HepG2 (cell line): ENCODE measurements around the gene CUL7. TPM values are rescaled to one million over a fixed set of nuclear protein-coding genes. Genes with fewer than 3 reads are reported as not detected.

Experiments used
- CBX1 ChIP-seq: IDR thresholded peaks from one replicate; pipeline ENCODE4 v1.6.1; 2016; ENCODE audit warnings: antibody characterized with exemption, low read depth
- GATAD2A ChIP-seq: IDR thresholded peaks from 2 replicates; pipeline ENCODE4 v1.6.1; 2016
- HHEX ChIP-seq: IDR thresholded peaks from 2 replicates; pipeline ENCODE4 v1.6.1; 2016; ENCODE audit warnings: control low read depth
- HNF4A ChIP-seq: sonication (generic); formaldehyde crosslinking; IDR thresholded peaks from 2 replicates; pipeline ENCODE4 v1.4.0; 2020; ENCODE audit warnings: missing genetic modification reagents
- ISX ChIP-seq: sonication (generic); formaldehyde crosslinking; conservative IDR thresholded peaks from 2 replicates; pipeline ENCODE4 v1.5.0; 2020; ENCODE audit warnings: missing genetic modification reagents
- KMT2A ChIP-seq: sonication (generic); formaldehyde crosslinking; IDR thresholded peaks from 2 replicates; pipeline ENCODE4 v1.4.0; 2020; ENCODE audit warnings: missing genetic modification reagents
- MXI1 ChIP-seq: IDR thresholded peaks from 3 replicates; pipeline ENCODE4 v1.6.1; 2012; ENCODE audit warnings: low read depth, low read length, inconsistent platforms, borderline replicate concordance
- NR2C2 ChIP-seq: sonication (generic); formaldehyde crosslinking; IDR thresholded peaks from 2 replicates; pipeline ENCODE4 v1.4.0; 2020; ENCODE audit warnings: missing genetic modification reagents, mild to moderate bottlenecking, moderate library complexity, borderline replicate concordance
- RNF2 ChIP-seq: fragments of 450-650 bp; conservative IDR thresholded peaks from 2 replicates; pipeline ENCODE4 v1.6.1; 2016; ENCODE audit warnings: low read depth
- SCMH1 ChIP-seq: sonication (generic); formaldehyde crosslinking; IDR thresholded peaks from 2 replicates; pipeline ENCODE4 v1.9.0; 2021; ENCODE audit warnings: missing genetic modification reagents, mild to moderate bottlenecking, borderline replicate concordance
- SMARCE1 ChIP-seq: fragments of 450-650 bp; IDR thresholded peaks from 2 replicates; pipeline ENCODE4 v1.6.1; 2017; ENCODE audit warnings: borderline replicate concordance
- SMC3 ChIP-seq: IDR thresholded peaks from 2 replicates; pipeline ENCODE4 v1.6.1; 2011; ENCODE audit warnings: low read length, improper control_type of control experiment
- STAG1 ChIP-seq: sonication (generic); formaldehyde crosslinking; IDR thresholded peaks from 2 replicates; pipeline ENCODE4 v1.4.0; 2020; ENCODE audit warnings: missing genetic modification reagents
- XRCC5 ChIP-seq: fragments of 200-400 bp; formaldehyde crosslinking; optimal IDR thresholded peaks from 2 replicates; pipeline ENCODE3; 2017; ENCODE audit warnings: mild to moderate bottlenecking, low read length
- ZBTB21 ChIP-seq: sonication (generic); formaldehyde crosslinking; IDR thresholded peaks from 2 replicates; pipeline ENCODE4 v1.4.0; 2020; ENCODE audit warnings: missing genetic modification reagents
- ZNF264 ChIP-seq: sonication (generic); formaldehyde crosslinking; IDR thresholded peaks from 2 replicates; pipeline ENCODE4 v1.4.0; 2020; ENCODE audit warnings: missing genetic modification reagents
- ZNF326 ChIP-seq: sonication (generic); formaldehyde crosslinking; IDR thresholded peaks from 2 replicates; pipeline ENCODE4 v1.4.0; 2020; ENCODE audit warnings: missing genetic modification reagents, borderline replicate concordance
- ZNF501 ChIP-seq: sonication (generic); formaldehyde crosslinking; IDR thresholded peaks from 2 replicates; pipeline ENCODE4 v1.5.1; 2020; ENCODE audit warnings: mild to moderate bottlenecking, moderate library complexity, missing genetic modification reagents
- ZNF543 ChIP-seq: sonication (generic); formaldehyde crosslinking; IDR thresholded peaks from 2 replicates; pipeline ENCODE4 v1.4.0; 2020; ENCODE audit warnings: mild to moderate bottlenecking, missing genetic modification reagents
- ZNF558 ChIP-seq: sonication (generic); formaldehyde crosslinking; IDR thresholded peaks from 2 replicates; pipeline ENCODE4 v1.9.0; 2022; ENCODE audit warnings: mild to moderate bottlenecking, missing genetic modification reagents, borderline replicate concordance
- ZNF816 ChIP-seq: sonication (generic); formaldehyde crosslinking; IDR thresholded peaks from 2 replicates; pipeline ENCODE4 v1.8.0; 2022; ENCODE audit warnings: missing genetic modification reagents, mild to moderate bottlenecking, borderline replicate concordance
- polyA plus RNA-seq, 8 experiments: library from polyadenylated mRNA; depleted of rRNA in 3 of 8; stranded (reverse) in 7 of 8; unstranded in 1 of 8; fragments of >200 nt; fragmentation: Illumina TruSeq in 4 of 8; extraction: Trizol in 4 of 8; gene quantifications; 2 replicates each; pipeline versions ENCODE4 v1.2.1 to v1.2.3, GENCODE V29; 2011 to 2016; ENCODE audit warnings: low read depth in 4 of 8, missing spikeins in 1 of 8, mixed read lengths in 1 of 8; ENCODE audit not compliant: insufficient read depth in 1 of 8
- total RNA-seq, 5 experiments: library from RNA; depleted of rRNA; stranded (reverse); fragments of >200 nt; fragmentation: Illumina TruSeq; extraction: Trizol; gene quantifications; 2 replicates each; pipeline ENCODE4 v1.2.3, GENCODE V29; 2016; ENCODE audit warnings: low read depth in 1 of 5
- TF ChIP-seq, protein P1 (sequence below): sonication (generic); formaldehyde crosslinking; IDR thresholded peaks from 2 replicates; pipeline ENCODE4 v1.8.1; 2023; ENCODE audit warnings: mild to moderate bottlenecking, moderate library complexity, missing genetic modification reagents
- TF ChIP-seq, protein P2 (sequence below): sonication (generic); formaldehyde crosslinking; IDR thresholded peaks from 2 replicates; pipeline ENCODE4 v1.5.1; 2020; ENCODE audit warnings: mild to moderate bottlenecking, missing genetic modification reagents, borderline replicate concordance
- TF ChIP-seq, protein P3 (sequence below): sonication (generic); formaldehyde crosslinking; IDR thresholded peaks from 2 replicates; pipeline ENCODE4 v1.4.0; 2020; ENCODE audit warnings: low read depth, missing genetic modification reagents
- TF ChIP-seq, protein P4 (sequence below): IDR thresholded peaks from 2 replicates; pipeline ENCODE4 v1.6.1; 2016; ENCODE audit warnings: missing genetic modification reagents, missing compliant biosample characterization
- TF ChIP-seq, protein P5 (sequence below): sonication (generic); formaldehyde crosslinking; IDR thresholded peaks from 2 replicates; pipeline ENCODE4 v1.5.1; 2020; ENCODE audit warnings: missing genetic modification reagents, mild to moderate bottlenecking, borderline replicate concordance

CUL7 gene
- total and polyA plus RNA-seq, 2 of the 13 experiments (the other 11 are each of a cell fraction or from before 2014, with no cell fraction given): 32.0 to 60.7 TPM

DNA sequence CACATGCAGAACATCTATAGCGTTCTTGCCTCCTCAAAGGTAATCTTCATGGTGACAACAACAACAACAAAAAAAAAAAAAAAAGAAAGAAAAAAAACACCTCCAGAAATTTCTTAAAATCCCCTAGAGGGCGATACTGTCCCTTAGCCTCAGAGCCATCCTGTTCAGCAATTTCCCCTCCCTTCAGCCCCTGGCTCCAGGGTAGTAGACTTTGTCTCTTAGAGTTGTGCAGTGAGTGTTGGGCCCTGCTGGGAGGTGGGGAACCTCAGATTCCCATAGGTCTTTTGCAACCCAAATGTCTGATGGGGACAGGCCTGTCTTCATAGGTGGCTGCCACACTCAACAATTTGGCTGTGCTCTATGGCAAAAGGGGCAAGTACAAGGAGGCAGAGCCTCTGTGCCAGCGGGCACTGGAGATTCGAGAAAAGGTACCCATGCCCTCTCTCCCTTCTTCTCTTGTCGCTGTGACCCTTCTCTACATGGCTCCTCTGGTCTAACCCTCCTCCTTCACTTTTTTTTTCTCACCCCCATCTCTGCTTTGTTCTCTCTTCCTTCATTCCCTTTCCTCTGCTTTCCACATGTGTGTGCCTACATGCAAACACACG is 16.5 kb upstream of the CUL7 start (continued):
- TF ChIP-seq SMARCE1: no peak
- no peak for TF ChIP-seq ZNF558 (CRISPR knock-in tag)
- TF ChIP-seq, protein P1, sequence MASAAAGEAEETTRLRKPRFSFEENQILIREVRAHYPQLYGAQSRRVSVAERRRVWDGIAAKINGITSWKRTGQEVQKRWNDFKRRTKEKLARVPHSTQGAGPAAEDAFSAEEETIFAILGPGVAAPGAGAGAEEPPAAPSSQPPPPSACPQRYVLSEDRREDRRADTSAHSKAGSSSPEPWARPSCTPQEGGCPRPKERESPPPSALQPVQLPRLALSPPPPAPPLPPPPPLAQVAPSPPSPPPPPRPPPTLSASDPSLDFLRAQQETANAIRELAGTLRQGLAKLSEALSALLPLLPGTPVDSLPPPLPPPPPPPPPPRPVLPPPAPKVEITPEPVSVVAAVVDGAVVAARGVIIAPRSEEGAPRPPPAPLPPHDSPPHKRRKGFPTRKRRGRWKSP (CRISPR knock-in tag): no peak
- TF ChIP-seq ISX: no peak
- no peak for TF ChIP-seq ZNF543 (CRISPR knock-in tag)
- TF ChIP-seq HNF4A (CRISPR knock-in tag): peak; percentile 45; the same call in 1 of the 2 replicates
- TF ChIP-seq RNF2: no peak
- TF ChIP-seq ZNF816: no peak
- TF ChIP-seq GATAD2A (CRISPR knock-in tag): 0 out of 2 replicates have a peak, but pooled peaks have one; percentile 20
- TF ChIP-seq, protein P2, sequence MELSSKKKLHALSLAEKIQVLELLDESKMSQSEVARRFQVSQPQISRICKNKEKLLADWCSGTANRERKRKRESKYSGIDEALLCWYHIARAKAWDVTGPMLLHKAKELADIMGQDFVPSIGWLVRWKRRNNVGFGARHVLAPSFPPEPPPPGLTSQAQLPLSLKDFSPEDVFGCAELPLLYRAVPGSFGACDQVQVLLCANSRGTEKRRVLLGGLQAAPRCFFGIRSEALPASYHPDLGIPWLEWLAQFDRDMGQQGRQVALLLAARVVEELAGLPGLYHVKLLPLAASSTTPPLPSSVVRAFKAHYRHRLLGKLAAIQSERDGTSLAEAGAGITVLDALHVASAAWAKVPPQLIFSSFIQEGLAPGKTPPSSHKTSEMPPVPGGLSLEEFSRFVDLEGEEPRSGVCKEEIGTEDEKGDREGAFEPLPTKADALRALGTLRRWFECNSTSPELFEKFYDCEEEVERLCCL: no peak
- TF ChIP-seq ZBTB21 (CRISPR knock-in tag): no peak
- TF ChIP-seq ZNF326 (CRISPR knock-in tag): no peak
- TF ChIP-seq, protein P3, sequence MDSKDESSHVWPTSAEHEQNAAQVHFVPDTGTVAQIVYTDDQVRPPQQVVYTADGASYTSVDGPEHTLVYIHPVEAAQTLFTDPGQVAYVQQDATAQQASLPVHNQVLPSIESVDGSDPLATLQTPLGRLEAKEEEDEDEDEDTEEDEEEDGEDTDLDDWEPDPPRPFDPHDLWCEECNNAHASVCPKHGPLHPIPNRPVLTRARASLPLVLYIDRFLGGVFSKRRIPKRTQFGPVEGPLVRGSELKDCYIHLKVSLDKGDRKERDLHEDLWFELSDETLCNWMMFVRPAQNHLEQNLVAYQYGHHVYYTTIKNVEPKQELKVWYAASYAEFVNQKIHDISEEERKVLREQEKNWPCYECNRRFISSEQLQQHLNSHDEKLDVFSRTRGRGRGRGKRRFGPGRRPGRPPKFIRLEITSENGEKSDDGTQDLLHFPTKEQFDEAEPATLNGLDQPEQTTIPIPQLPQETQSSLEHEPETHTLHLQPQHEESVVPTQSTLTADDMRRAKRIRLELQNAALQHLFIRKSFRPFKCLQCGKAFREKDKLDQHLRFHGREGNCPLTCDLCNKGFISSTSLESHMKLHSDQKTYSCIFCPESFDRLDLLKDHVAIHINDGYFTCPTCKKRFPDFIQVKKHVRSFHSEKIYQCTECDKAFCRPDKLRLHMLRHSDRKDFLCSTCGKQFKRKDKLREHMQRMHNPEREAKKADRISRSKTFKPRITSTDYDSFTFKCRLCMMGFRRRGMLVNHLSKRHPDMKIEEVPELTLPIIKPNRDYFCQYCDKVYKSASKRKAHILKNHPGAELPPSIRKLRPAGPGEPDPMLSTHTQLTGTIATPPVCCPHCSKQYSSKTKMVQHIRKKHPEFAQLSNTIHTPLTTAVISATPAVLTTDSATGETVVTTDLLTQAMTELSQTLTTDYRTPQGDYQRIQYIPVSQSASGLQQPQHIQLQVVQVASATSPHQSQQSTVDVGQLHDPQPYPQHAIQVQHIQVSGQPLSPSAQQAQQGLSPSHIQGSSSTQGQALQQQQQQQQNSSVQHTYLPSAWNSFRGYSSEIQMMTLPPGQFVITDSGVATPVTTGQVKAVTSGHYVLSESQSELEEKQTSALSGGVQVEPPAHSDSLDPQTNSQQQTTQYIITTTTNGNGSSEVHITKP (CRISPR knock-in tag): no peak
- no peak for TF ChIP-seq SCMH1 (CRISPR knock-in tag)
- TF ChIP-seq, protein P4, sequence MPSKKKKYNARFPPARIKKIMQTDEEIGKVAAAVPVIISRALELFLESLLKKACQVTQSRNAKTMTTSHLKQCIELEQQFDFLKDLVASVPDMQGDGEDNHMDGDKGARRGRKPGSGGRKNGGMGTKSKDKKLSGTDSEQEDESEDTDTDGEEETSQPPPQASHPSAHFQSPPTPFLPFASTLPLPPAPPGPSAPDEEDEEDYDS (CRISPR knock-in tag): no peak
- peak; percentile 77 for TF ChIP-seq STAG1 (CRISPR knock-in tag)
- TF ChIP-seq, protein P5, sequence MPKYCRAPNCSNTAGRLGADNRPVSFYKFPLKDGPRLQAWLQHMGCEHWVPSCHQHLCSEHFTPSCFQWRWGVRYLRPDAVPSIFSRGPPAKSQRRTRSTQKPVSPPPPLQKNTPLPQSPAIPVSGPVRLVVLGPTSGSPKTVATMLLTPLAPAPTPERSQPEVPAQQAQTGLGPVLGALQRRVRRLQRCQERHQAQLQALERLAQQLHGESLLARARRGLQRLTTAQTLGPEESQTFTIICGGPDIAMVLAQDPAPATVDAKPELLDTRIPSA: no peak
- TF ChIP-seq XRCC5: peak; percentile 22
- TF ChIP-seq MXI1: no peak
- TF ChIP-seq KMT2A: no peak
- TF ChIP-seq ZNF501 (CRISPR knock-in tag): 0 out of 2 replicates have a peak, but pooled peaks have one; percentile 25
- TF ChIP-seq ZNF264 (CRISPR knock-in tag): no peak
- TF ChIP-seq HHEX (CRISPR knock-in tag): no peak
- no peak for TF ChIP-seq CBX1
- peak; percentile 95 for TF ChIP-seq SMC3
- no peak for TF ChIP-seq NR2C2 (CRISPR knock-in tag)
